ENCODE measurements around the gene LRR1. TPM values are rescaled to one million over a fixed set of nuclear protein-coding genes. Genes with fewer than 3 reads are reported as not detected.

The LRR1 gene
- total and polyA plus RNA-seq, 9 of the 15 experiments (the other 6 are each of a cell fraction or from before 2014, with no cell fraction given): 26.5 to 58.1 (median 31.8) TPM

DNA sequence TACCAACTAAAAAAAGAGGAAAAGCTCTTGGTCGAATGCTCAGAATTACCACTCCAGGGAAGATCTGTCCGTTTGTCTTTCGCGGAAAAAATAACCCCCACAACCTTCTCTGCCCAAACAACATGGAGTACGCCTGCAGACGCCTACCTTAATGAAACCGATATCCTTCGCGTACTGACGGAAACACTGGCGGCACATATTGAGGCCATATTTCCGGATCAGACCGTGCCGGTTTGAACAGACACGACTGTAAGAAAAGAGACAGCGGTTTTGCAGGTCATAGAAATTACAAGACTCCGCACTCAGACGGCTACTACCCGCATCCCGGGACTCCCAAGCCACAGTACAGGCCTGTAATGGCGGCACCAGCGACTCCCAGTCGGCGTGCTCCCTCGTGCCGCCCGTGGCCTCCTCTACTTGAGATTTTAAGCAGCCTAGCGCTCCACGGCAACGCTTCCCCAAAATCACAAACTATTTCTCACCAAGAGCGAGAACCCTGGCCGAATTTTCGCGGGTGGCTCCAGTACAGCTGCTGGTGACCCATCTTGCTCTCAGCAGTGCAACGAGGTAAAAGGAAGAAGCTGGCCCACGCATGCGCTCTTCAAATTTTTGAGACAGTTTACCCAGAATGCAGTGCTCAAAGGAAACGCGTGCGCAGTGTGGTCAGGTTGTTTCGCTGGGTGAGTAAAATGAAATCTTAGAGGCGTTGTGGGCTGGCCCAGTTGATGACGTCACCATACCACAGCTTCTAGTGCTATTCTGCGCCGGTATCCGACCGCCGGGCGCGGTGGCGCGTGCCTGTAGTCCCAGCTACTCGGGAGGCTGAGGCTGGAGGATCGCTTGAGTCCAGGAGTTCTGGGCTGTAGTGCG lies 12.7 kb upstream of the LRR1 start, which contains the start of gene RPS29 (continued):
- TF ChIP-seq NFIC (IDR thresholded peaks at IDR 0.05) (peak; percentile 51; the same call in 1 of the 2 replicates), NR1H2 (CRISPR knock-in tag; IDR thresholded peaks at IDR 0.05) (no peak), IRF2 (CRISPR knock-in tag; IDR thresholded peaks at IDR 0.05) (no peak), NCOA1 (IDR thresholded peaks at IDR 0.05; ENCODE audit: low read depth) (peak; percentile 66; the same call in 1 of the 2 replicates), THAP12 (CRISPR knock-in tag; IDR thresholded peaks at IDR 0.05) (no peak), PCBP1 (IDR thresholded peaks at IDR 0.05; ENCODE audit: low read depth, low read length, poor library complexity, severe bottlenecking) (no peak), SIN3A (IDR thresholded peaks at IDR 0.05; ENCODE audit: borderline replicate concordance in 2 of 2, control insufficient read depth in 1 of 2, low read depth in 2 of 2, low read length in 2 of 2) (0 out of 4 replicates have a peak, but pooled peaks of 1 of the 2 experiments have one; percentile 21), SRSF9 (IDR thresholded peaks at IDR 0.05; ENCODE audit: borderline replicate concordance, low read depth, low read length) (no peak), ZNF77 (CRISPR knock-in tag; IDR thresholded peaks at IDR 0.05) (no peak), ETV5 (CRISPR knock-in tag; IDR thresholded peaks at IDR 0.05; ENCODE audit: low read depth) (no peak), ERF (CRISPR knock-in tag; IDR thresholded peaks at IDR 0.05) (no peak), HDAC6 (IDR thresholded peaks at IDR 0.05; ENCODE audit: low read depth, low read length) (no peak), ZNF589 (CRISPR knock-in tag; IDR thresholded peaks at IDR 0.05; ENCODE audit: low read depth) (no peak), HMBOX1 (IDR thresholded peaks at IDR 0.05) (no peak), MTF1 (CRISPR knock-in tag; IDR thresholded peaks at IDR 0.05; ENCODE audit: borderline replicate concordance) (no peak), KLF16 (IDR thresholded peaks at IDR 0.05) (no peak), KDM1A (IDR thresholded peaks at IDR 0.05) (no peak), NCOA4 (IDR thresholded peaks at IDR 0.05; ENCODE audit: partially characterized antibody) (no peak), FOS (IDR thresholded peaks at IDR 0.05; ENCODE audit: extremely low read depth, insufficient read length) (no peak), THRB (CRISPR knock-in tag; conservative IDR thresholded peaks at IDR 0.05) (no peak), NFXL1 (CRISPR knock-in tag; IDR thresholded peaks at IDR 0.05) (no peak), HDGF (IDR thresholded peaks at IDR 0.05) (no peak), EWSR1 (IDR thresholded peaks at IDR 0.05; ENCODE audit: borderline replicate concordance, low read depth, partially characterized antibody) (no peak), SRSF3 (IDR thresholded peaks at IDR 0.05; ENCODE audit: insufficient read depth, low read length) (no peak), SMC3 (conservative IDR thresholded peaks at IDR 0.05; ENCODE audit: insufficient read depth, low read depth, low read length) (no peak), ZNF212 (CRISPR knock-in tag; IDR thresholded peaks at IDR 0.05) (no peak)

All from K562 (cell line).